Retinal pigment epithelial cell (primary cell): ENCODE results near the gene ARHGDIB.

Experiments
- DNase-seq: peaks from one replicate; pipeline ENCODE4 v3.0.0-alpha.2; 2010; ENCODE audit warnings: low read depth
- H3K4me3 ChIP-seq: 2 replicates; pipeline ENCODE4 v1.5.1; 2011; ENCODE audit warnings: mild to moderate bottlenecking, low read length, control low read depth, moderate library complexity
- CTCF ChIP-seq: conservative IDR thresholded peaks from 2 replicates; pipeline ENCODE4 v1.5.1; 2011; ENCODE audit warnings: low read depth, low read length, control low read depth, inconsistent platforms

The ARHGDIB gene

DNA sequence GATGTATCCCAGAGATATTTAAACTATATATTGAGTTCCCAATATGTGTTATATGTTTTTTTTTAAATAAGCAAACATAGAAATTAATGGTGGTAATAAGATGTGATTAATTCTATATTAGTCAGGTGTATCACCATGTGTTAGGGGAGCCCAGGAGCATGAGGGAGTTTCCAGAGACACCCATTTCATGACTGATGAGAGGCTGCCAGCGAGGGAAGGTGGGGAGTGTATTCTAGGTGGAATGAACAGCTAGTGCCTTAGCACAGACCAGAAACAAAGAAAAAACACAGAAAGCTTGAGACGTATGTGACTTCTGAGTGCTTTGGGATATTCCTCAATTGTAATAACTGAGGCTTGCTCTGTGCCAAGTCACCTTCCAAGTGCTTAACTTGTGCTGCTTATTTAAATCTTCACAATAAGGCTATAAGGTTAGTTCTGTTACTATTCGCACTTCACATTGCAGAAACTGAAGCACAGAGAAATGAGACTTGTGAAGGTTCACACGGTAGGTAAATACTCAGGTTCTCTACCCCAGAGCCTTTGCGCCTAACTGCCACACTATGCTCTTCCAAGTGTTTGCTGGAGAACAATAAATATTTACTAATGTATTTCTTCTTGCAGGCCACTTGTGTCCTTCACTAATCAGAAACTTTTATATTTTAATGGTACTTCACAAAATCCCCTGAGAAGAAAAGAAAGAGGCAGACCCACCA lies 57.9 kb downstream of the ARHGDIB start:
- no peak for TF ChIP-seq CTCF
- H3K4me3 ChIP-seq: no peak overlapping the region
- DNase-seq: no peak

GRCh38 chr12:14902465-14902864 lies 58.9 kb downstream of the ARHGDIB start:
- no peak for TF ChIP-seq CTCF
- no peak overlapping the region for H3K4me3 ChIP-seq
- DNase-seq: no peak

GRCh38 chr12:14901228-14901562 lies 60.2 kb downstream of the ARHGDIB start:
- TF ChIP-seq CTCF: no peak
- H3K4me3 ChIP-seq: no peak overlapping the region
- DNase-seq: no peak

GRCh38 chr12:14900521-14901227 lies 60.7 kb downstream of the ARHGDIB start:
- no peak overlapping the region for H3K4me3 ChIP-seq
- no peak for DNase-seq
- no peak for TF ChIP-seq CTCF

GRCh38 chr12:14896521-14897169 lies 64.8 kb downstream of the ARHGDIB start:
- no peak for DNase-seq
- no peak for TF ChIP-seq CTCF
- H3K4me3 ChIP-seq: no peak overlapping the region

DNA sequence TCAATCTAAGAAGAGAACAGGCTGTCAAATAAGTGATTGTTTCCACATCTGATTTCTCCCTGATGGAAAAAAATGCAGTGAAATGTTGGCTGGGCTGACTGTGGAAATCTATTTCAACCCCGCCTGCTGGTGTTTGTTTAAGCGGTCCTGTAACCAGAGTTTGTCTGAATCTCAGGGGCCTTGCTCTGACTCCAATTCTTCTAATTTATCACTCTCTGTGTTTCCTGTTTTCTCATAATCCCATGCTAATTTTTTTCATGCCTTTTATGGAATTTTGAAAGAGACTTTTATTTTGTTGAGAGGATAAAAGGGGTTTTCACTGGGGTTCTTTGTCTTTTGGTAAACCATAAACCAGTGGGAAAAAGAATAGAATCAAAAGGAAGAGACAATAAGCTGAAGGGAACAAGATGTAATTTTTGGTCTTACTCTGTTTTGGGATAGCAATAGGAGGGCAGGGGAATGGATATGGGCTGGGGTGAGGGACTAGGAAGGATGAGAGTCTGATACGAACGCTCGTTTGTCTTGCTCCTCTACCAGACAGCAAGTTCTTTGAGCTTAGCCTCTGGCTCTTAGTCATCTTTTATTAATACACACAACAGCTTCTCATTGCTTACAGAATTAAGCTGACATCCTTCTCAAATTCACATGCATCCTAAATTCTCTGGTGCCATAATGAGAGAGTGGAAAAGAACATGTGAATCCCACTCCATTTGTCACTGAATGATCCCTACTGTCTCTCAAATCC lies 67.7 kb downstream of the ARHGDIB start:
- H3K4me3 ChIP-seq: no peak overlapping the region
- DNase-seq: no peak
- TF ChIP-seq CTCF: no peak
